ENCODE measurements around the gene WNK1.
"Not testable (repeated sequence)": the region's sequence is repeated elsewhere in the genome, so short reads cannot be mapped to it uniquely, and the experiment has no call there.

Gene WNK1

DNA sequence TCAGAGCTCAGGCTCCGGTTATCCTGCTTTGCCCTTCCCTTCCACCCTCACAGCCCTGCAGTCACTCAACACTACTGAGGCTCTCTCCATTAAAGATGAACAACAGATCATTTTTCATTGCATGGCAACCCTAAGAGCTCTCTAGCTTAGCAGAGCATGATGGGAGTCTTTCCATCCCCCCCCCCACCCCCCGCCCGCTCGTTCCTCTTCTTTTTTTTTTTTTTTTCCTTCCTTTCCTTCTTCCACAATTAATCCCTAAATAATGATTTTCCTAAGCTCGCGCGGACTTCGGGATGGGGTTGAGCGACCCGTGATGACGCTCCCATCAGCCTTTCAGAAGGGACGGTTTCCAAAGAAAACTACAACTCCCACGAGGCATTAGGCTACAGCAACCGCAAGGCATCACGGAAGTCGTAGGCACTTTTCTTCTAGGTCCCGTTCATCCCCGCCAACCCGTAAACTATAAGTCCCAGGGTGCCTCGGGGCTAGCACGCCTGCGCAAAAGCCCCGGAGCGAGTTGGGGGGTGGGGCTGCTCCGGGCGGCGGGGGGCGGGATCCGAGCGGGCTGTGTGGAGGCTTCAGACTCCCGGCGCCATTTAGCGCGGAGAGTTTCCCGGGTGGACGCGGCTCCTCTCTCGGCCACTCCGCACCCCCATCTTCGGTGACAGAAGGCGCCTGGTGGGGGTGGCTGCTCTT, at the start of gene WNK1:
Gene WNK1, plus strand, starts transcription at position 581 of the 696 bp plus-strand sequence. CDS start 987 bp downstream, outside the sequence.
- peak; percentile 97 for DNase-seq

DNA sequence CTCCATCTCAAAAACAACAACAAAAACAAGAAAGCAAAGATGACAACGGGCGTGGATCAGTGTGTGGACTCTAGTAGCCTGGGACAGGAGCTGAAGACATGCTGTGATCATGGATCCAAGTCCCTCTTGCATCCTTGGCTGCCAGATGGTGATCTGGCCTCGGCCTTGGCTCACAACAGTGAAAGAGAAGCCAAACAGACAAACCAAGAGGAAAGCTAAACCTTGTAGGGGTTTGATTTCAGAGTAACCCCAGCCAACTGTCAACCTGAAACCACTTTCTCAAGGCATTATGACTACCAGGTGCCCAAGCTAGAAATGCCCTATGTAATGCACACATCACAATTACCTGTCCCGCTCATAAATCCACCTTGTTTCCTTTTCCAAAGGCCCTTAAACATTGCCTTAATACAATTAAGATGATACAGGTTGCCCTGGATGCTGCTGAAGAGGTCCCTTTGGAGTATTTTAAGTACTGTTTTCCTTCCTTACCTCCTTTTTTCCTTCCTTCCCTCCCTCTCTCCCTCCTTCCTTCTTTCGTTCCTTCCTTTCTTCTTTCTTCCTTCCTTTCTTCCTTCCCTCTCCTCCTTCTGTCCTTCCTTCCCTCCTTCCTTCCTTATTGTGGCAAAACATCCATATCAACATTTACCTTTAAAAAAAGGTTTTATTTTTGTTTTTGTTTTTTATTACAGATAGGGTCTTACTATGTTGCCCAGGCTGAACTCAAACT, 47.7 kb upstream of the WNK1 start:
- no peak for DNase-seq

DNA sequence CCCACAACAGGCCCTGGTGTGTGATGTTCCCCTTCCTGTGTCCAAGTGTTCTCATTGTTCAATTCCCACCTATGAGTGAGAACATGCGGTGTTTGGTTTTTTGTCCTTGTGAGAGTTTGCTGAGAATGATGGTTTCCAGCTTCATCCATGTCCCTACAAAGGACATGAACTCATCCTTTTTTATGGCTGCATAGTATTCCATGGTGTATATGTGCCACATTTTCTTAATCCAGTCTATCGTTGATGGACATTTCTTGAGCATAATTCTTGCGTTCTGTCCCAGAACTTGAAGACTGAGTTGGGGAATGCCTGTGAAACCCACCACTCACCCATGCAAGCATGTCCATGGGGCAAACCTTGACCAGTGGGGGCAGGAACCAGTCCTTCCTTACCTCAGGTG, 44.3 kb upstream of the WNK1 start:
- DNase-seq, result not testable (repeated sequence)

DNA sequence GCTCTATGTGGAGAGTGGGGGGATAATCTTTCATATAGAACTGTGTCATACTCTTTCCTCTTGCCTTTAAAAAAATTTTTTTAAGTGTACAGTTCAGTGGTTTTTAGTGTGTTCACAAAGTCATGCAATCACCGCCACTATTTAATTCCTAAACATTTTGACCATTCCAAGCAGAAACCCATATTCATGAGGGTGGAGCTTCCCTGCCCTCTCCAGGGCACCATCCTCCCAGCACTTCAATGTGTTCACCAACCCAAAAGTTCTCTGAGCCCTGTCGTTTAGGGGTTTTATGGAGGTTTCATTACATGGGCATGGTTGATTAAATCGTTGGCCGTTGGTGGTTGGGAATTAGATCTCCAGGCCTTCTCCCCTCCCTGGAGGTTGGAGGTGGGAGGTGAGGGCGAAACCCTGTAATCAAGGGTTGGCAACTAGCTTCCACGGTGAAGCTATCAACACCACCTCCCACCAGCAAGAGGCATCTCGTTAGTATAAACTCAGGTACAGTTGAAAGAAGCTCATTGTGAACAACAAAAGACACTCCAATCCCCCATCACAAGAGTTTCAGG, 42.8 kb upstream of the WNK1 start:
- no peak for DNase-seq

DNA sequence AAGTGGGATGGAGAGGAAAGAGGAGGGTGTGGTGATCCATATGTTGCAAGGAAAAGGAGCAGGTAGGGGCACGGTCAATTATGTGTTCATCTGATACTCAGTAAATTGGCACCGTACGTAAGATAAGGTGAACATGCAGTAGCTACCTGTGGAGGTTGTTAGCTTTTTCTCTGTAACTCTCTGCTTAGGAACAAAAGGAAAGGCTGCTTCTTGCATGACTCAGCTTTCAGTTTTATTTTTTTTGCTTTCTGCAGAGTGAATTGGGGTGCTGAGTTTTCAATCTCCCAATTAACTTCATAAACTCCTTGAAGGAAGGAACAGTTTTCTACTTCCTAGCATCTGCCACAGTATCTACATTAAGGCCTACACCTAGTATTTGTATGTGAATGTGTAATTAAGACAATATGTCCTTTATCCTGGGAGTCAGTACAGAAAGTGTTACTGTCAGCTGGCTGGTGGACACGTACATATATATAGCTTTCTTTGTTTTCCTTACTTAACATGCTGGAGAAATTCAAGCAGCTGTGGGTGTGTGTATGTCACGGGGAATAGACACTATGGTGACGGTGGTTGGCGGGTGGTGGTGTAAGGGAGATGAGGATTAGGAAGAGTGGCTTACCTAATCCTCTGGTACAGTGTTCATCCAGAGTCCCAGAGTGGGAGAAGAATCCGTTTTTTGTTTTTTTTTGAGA, 40.1 kb upstream of the WNK1 start:
- DNase-seq, result peak in 1 of 2 experiments; percentile 8

DNA sequence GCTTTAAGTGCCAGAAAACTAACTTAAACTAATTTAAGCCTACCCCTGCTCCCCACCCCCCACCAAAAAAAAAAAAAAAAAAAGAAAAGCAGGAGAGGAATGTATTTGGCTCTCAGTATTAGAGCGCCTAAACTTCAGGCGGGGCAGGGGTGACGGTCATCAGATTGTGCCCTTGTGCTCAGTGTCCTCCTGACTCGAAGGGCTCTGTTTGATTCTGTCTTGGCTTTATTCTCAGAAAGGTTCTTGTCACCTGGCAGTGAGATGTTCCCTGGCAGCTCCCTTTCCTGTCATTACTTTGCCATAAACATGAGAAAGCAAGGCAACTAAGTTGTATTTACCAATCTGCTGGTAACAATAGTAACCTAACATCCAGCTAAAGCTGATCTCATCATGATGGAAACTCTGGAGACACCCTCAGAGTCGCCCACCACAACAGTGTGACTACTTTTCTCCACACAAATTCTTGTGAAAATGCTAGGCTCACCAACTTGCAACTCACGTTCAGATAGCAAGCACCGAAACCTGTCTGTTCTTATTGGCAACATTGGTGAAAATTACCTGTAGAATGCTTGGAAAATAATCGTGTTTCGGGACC, 39.0 kb upstream of the WNK1 start:
- no peak for DNase-seq

DNA sequence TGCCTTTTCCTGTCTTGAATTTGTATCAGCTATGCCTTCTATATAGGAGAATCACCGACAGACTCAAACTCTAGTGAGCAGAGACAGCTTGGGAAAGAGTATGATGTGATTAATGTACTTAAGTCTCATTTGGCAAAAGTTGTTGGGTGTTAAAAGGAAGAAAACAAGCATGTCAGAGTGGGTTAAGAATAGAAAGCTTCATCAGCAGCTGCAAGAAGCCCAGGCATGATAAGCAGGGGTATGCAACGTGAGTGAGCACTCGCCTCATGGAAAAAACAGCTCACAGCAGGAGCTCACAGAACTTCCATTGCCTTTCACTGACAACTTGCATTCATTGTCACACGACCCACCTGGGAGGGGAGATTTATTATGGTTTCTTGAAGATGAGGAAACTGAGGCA, 35.9 kb upstream of the WNK1 start:
- no peak for DNase-seq

DNA sequence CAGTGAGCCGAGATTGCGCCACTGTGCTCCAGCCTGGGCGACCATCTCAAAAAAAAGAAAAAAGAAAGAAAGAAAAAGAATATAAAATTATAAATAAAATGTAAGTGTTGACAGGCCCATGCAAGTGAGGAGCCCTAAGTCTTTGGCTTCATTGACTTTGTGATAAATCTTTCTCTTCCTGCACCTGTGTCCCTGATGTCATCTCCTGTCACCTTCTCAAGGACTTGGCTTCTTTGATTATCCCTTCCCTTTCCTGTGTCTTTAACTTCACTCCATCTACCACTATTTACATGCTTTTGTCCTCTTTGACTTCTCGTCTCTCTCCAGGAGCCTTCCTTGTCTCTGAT, 33.6 kb upstream of the WNK1 start:
- DNase-seq, result no peak

DNA sequence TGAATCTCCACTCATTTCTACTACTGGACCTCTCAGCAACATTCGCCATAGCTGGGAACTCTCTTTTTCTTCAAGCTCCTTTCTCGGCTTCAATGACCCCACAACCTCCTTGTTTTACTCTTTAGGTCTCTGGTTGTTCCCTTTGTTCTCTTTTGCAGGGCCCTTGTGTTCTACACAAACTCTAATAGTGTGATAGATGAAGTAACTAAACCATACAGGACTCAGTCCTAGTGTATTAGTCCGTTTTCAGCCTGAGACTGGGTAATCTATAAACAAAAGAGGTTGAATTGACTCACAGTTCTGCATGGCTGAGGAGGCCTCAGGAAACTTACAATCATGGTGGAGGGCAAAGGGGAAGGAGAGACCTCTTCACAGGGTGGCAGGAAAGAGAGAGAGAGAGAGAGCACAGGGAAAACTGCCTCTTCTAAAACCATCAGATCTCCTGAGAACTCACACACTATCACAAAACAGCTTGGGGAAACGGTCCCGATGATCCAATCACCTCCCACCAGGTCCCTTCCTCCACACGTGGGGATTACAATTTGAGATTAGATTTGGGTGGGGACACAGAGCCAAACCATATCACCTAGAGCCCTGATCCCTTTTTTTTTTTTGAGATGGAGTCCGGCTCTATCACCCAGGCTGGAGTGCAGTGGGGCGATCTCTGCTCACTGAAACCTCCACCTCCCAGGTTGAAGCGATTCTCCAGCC, 32.0 kb upstream of the WNK1 start:
- DNase-seq, result no peak

DNA sequence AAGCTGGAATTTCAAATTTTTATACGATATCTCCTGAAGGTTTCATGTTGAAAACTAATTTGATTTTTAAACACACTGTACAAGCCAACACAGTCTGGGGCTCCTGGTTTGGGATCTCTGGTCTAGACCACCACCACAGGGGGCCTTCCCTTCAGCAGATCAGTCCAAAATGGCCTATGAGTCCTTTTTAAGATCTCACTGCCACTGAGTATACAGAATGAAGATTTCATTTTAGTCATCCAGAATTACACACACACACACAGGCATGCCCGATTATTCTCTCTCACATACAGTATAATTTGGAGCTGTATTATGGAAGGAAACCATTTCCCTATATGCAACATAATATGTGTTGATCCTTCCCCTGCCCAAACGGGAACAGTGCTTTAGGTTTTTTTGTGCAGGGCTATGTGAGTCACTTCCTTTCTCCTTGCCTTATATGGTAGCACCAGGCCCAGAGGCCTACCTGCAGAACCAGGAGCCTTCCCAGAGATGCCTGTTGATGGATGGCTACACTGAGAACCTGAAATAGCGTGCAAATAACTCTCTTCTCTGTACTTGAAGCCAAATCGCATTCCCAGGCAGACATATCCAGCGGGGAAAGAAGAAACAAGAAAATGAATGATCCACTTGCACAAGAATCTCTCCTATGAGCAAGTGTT, 28.1 kb upstream of the WNK1 start:
- no peak for DNase-seq

DNA sequence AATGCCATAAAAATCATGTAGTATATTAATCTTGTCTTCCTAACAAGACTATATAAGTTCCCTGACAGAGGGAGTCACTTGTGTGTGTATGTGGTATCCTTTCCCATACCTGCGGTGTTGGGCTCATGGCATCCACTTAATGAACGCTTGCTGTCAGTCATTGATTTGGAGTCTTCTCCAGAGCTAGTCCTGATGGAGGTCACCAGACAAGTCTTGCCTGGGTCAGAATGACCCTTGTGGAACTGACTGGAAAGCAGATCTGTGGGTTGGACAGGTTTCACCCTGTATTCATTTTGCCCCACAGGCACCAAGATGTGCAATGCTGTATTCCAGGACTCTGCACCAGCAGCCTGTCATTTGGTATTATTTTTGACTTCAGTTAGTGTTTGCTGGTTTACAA, 27.3 kb upstream of the WNK1 start:
- no peak for DNase-seq

DNA sequence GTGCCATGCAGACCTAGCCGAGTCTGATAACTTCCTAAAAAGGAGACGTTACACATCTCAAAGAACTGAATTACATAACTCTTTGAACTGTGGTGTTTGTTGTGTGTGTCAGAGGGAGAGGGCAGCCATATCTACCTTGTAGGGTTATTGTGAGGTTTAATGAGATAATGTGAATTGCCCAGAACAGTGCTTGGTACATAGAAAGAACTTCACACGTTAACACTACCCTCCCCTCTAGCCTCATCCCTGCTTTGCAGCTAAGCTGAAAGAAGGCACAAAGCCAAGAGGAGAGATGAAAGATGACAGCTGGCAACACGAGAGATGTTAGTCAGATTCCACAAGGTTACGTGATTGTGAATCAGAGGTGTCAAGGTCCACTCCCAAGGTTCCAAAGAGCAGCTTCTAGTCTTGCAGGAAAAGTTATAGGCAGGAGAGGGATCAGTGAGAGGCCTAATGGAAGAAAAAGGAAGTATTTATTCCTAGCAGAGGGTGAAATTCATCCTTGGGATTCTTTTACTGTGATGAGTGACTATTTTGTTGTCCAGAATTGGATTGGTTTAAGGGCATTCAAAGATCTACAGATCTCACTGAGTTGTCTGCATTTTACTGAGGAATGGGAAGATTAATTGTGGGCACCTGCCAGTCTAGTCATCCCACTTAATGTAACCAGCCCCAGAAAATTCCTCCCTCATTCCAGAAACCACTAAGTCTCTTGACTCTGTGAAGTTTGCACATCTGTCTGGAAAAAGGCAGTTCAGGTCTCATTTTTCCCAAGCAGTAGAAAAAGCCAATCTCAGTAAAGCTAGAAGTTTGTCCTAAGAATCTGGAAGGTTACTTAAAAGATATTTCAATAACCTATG, 25.9 kb upstream of the WNK1 start:
- DNase-seq, result peak in 1 of 2 experiments; percentile 5

DNA sequence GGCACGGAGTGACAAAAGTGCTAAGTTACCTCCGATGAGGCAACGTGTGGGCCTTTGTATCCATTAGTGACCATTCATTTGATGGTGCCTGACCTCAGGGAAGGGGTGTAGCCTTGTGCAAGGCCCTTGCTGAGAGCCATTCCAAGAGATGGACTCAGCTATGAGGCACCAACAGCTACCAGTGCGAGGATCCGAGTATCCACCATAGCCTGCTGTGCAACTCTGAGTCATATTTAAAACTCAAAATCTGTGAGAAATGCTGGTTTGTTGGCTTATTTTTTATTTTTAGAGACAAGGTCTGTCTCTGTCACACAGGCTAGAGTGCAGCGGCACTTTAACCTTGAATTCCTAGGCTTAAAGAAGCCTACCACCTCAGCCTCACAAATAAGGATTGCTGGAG, 25.1 kb upstream of the WNK1 start:
- no peak for DNase-seq

DNA sequence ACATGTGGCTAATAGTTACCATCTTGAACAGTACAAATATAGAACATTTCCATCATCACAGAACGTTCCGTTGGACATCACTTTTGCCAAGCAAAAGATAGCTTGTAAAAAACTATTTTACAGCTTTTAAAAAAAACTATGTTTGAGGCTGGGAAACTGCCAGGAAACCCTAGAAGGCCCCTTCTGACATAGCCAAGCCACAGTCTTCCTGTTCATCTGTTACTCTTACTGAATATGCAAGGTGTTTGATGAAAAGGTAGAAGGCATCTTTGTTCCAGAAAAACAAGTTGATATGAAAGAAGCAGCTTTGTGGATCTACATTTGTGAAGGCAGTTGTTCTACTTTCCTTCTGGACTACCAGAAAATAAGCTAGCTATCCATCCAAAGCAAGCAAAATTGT, 23.6 kb upstream of the WNK1 start:
- DNase-seq, result no peak

DNA sequence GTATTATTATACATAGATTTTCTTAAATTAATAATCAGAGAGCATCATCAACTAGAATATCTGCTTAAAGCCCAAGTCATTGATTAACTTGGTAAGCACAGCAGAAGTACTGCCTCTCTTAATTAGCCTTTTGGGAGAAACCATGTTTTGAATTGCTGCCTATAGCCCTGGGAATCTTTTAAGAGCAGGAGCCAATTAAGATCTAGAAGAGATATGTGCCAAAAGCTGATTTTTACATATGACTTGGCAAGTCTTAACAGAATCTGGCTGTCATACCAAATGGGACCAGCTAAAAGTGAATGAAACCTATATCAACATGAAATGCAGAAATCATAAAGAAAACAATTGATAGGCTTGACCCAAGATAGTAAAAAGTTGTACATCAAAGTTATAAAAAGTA, 23.2 kb upstream of the WNK1 start:
- DNase-seq, result no peak

DNA sequence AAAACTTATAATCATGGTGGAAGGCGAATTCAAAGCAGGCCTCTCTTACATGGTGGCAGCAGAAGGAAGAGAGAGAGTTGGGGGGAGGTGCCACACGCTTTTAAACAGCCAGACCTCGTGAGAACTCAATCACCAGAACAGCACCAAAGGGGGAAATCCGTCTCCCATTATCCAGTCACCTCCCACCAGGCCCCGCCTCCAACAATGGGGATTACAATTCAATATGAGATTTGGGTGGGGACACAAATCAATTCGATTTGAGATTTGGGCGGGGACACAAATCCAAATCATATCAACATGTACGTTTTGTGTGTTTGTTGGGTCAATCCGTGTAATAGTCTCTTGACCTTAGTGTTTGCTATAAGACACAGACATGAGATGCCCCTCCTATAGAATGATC, 21.8 kb upstream of the WNK1 start:
- DNase-seq, result no peak

DNA sequence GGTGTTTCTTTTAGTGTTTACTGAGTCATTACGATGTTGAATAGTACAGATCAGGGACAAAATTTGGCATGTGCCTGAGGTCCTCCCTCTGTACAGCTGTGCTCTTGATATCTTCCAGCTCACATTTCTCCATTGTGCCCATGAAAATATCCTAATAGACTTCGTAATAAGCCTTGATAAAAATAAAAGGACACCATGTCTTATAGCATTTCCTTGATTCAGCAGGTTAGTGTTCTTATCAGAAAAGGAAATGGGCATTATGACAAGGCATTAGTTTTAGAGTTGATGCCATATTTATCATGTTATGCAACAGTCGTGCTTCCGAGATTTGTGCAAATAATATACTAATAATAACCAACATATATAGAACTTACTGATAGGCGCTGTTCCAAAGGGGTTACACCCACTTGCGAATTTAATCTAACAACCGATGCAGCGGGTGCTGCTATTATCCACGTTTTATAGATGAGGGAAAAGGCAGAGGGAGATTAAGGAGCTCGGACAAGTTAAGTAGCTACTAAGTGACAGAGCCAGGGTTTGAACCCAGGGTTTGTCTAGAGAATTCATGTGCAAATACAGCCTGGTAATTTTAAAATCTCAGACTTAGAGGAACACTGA, 15.1 kb upstream of the WNK1 start:
- DNase-seq, result no peak

DNA sequence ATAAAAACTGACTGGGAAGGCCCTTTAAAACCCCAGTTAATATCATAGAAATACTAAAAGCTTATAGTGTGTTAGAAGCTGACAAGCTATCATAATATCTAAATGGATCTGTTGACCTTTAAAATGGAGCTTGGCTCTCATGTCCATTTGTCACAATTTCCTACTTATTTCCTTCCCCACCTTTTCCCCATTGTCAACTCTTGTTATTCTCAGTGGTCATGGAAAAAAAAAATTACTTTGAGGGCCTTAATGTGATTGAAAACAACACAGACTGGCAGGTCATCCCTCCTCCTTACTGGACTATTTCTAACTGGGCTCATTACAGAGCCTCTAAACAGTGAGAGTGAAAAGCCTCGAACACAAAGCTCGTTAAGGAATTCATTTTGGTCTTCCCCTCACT, 13.7 kb upstream of the WNK1 start:
- no peak for DNase-seq

DNA sequence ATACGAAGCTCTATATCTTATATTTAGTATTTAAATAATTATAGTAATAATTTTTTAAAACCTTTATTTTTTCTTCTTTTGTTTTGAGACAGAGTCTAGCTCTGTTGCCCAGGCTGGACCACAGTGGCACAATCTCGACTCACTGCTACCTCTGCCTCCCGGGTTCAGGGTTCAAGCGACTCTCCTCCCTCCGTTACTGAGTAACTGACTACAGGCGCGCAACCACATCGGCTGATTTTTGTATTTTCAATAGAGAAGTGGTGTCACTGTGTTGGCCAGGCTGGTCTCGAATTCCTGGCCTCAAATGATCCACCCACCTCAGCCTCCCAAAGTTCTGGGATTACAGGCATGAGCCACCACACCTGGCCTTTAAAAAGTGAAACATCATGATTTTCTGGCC, 13.0 kb upstream of the WNK1 start:
- no peak for DNase-seq

DNA sequence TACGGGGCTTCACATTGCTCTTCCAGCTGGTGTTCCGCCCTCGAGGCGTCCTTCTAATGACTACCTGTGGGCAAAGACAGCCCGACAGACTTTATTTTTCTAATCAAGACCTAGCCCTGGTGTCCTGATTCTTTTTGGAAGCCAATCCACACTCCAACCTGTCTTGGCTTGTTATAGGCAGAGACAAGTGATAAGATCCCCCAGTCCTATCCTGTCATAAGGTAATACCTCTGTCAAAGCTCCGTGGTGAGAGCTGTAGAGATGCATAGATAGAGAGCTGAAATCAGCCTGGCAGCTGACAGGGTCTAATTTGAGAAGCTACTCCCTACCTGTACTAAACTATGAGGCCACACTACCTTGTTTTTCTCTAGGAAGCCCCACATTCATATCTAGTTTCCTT, 11.5 kb upstream of the WNK1 start:
- no peak for DNase-seq

DNA sequence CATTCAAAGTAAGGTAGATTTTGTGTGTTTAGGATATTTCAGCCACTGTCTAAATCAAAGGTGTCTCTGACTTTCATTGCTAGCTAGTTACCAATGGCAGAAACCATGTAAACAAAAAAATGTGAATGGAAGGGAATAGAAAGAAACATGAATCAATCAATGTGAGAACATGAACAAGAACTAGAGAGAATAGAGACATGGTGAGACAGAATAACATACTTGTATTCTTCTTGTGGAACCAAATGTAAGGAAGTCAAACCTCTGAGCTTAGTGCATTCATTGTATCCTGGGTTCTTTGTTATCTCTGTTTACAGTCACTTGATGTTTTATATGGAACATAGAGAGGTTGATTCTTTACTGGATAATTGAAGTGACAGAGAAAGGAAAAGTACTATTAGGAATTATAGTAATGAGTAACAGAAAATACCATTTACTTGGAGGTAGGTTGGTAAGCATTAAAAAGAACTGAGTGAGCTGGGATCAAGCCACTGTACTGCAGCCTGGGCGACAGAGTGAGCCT, 2.6 kb upstream of the WNK1 start:
- no peak for DNase-seq
